Right lobe of liver (tissue), 6 donors: ENCODE data around the gene ITLN1. TPM values are rescaled to one million over a fixed set of nuclear protein-coding genes. Genes with fewer than 3 reads are reported as not detected.

ENCODE experiments used
- ATAC-seq, 4 donors: fragments of 200-7000 bp; cut with Tn5 transposase; one replicate each; pipeline ENCODE4 v1.9.1; 2020; ENCODE audit warnings: mild to moderate bottlenecking in 4 of 4, moderate library complexity in 4 of 4
- DNase-seq, 3 donors: peaks; one replicate each; pipeline ENCODE4 v3.0.0-alpha.2; 2020
- H3K27ac ChIP-seq, 3 donors: fragments of 200-600 bp; one replicate each; pipeline ENCODE4 v1.8.0; 2022
- H3K27me3 ChIP-seq, 2 donors: fragments of 200-600 bp; one replicate each; pipeline ENCODE4 v1.8.0; 2022
- H3K36me3 ChIP-seq, 4 donors: fragments of 200-600 bp; sonication (generic) in 1 of 4; one replicate each; pipeline versions ENCODE4 v1.5.1 to v1.8.0; 2017 to 2022; ENCODE audit warnings: control low read depth in 1 of 4
- H3K4me1 ChIP-seq, 4 donors: fragments of 200-600 bp; sonication (generic) in 1 of 4; one replicate each; pipeline versions ENCODE4 v1.5.1 to v1.8.0; 2017 to 2022; ENCODE audit warnings: control low read depth in 1 of 4
- H3K4me3 ChIP-seq, 3 donors: fragments of 200-600 bp; one replicate each; pipeline ENCODE4 v1.8.0; 2022
- H3K9me3 ChIP-seq, 4 donors: fragments of 200-600 bp; sonication (generic) in 1 of 4; one replicate each; pipeline versions ENCODE4 v1.5.1 to v1.8.0; 2017 to 2022; ENCODE audit warnings: control low read depth in 1 of 4
- POLR2A ChIP-seq: fragments of 450-650 bp; IDR thresholded peaks from one replicate; pipeline ENCODE4 v1.6.1; 2017; ENCODE audit warnings: antibody characterized with exemption, mild to moderate bottlenecking
- WGBS: methylation state at CpG from one replicate; pipeline ENCODE4 v1.1.6; 2018; ENCODE audit warnings: low coverage, low lambda C conversion rate; ENCODE audit not compliant: insufficient coverage; ENCODE audit errors: missing lambda C conversion rate; 5-methylcytosine and 5-hydroxymethylcytosine counted together
- intact Hi-C, 2 donors: fragments of 100-400 bp; cut with DNase I; formaldehyde crosslinking; loops; one replicate each; pipeline versions ENCODE4 v1.11.2 to v1.14.1; 2022
- total RNA-seq, 6 experiments: library from RNA; depleted of rRNA in 2 of 6; stranded (reverse); fragments of >200 nt in 2 of 6; fragmentation: NEBNext Ultra II Directional in 3 of 6; extraction: Animal tissue kit (Norgen Biotek cat#: 25700) in 3 of 6; gene quantifications; one replicate each; pipeline versions ENCODE4 v1.1.0 to v1.2.4, GENCODE V29; 2016 to 2023
- TF ChIP-seq, protein P1 (sequence below), 4 donors: fragments of 200-600 bp in 3 of 4; fragments of 450-650 bp in 1 of 4; IDR thresholded peaks; one replicate each; pipeline versions ENCODE4 v1.5.1 to v1.8.0; 2016 to 2022; ENCODE audit warnings: antibody characterized with exemption in 4 of 4, mild to moderate bottlenecking in 2 of 4
- donor health status: DM: no; HTN: yes; CAD: no.
- donor health status: DM: no; HTN: no; CAD: no.
- donor health status: DM: no; HTN: no; CAD: no.
- donor health status: DM: no; HTN: yes; CAD: no.
- donor health status: DM: no; HTN: yes; CAD: no.

Gene ITLN1
- total RNA-seq, 6 experiments from 2014 or later: 0.90 to 5.1 (median 2.4) TPM; not detected in 1

DNA sequence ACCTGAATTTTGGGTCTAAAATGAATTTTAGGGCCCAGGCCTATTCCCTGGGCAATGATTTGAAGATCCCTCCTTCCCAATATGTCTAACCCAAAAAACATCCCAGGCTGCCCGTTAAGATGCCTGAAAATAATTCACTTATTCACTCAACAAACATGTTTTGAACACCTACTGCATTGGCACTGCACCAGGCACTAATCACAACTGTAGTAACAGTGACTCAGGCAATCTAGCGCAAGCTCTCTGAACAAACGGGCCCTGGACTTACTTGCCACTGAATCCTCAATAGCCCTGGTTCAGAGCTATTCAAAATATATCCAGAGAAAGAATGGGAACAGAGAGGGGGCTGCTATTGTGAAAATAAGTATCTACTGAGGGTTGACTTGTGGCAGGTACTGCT lies 26.5 kb downstream of the ITLN1 start:
- Histone ChIP-seq H3K4me1 (peaks cover 0 to 9% (median 3%) of the 10 kb centered on the region in 4 donors), H3K9me3 (no peaks in the 10 kb centered on the region), H3K4me3 (no peak overlapping the region), H3K27ac (no peak overlapping the region), H3K36me3 (no peaks in the 10 kb centered on the region), H3K27me3 (no peaks in the 10 kb centered on the region)
- no peak for DNase-seq
- intact Hi-C loops: no loop called here
- TF ChIP-seq, protein P1, sequence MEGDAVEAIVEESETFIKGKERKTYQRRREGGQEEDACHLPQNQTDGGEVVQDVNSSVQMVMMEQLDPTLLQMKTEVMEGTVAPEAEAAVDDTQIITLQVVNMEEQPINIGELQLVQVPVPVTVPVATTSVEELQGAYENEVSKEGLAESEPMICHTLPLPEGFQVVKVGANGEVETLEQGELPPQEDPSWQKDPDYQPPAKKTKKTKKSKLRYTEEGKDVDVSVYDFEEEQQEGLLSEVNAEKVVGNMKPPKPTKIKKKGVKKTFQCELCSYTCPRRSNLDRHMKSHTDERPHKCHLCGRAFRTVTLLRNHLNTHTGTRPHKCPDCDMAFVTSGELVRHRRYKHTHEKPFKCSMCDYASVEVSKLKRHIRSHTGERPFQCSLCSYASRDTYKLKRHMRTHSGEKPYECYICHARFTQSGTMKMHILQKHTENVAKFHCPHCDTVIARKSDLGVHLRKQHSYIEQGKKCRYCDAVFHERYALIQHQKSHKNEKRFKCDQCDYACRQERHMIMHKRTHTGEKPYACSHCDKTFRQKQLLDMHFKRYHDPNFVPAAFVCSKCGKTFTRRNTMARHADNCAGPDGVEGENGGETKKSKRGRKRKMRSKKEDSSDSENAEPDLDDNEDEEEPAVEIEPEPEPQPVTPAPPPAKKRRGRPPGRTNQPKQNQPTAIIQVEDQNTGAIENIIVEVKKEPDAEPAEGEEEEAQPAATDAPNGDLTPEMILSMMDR (IDR thresholded peaks at IDR 0.05): no peak
- TF ChIP-seq POLR2A: no peak
- 61% methylated on average over 2 of the region's 3 CpGs for WGBS
- no peak for ATAC-seq

DNA sequence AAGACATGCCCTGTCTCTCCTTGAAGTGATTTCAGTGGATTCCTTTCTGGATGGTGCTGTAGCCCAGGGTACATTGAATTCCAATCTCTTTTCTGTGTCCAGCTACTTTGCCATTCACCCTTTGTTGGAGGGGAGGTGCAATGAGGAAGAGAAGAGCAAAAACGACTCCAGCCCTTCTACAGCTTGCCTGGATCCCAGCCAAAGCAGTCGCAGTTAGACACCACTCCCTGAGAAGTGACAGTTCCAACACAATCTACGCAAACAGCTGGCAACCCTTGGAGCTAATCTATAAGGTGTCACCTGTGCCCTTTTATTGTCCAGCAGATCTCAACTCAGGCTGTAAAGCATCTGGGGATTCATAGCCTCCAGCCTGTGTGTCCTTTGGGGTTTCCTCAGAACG lies 26.9 kb downstream of the ITLN1 start:
- intact Hi-C loops: no loop called here
- 35% methylated on average over 4 of the region's 4 CpGs for WGBS
- no peaks in the 10 kb centered on the region for H3K36me3 ChIP-seq
- ATAC-seq (no peak), DNase-seq (no peak)
- no peak overlapping the region for H3K27ac ChIP-seq
- peaks cover 0 to 9% (median 3%) of the 10 kb centered on the region in 4 donors for H3K4me1 ChIP-seq
- no peaks in the 10 kb centered on the region for H3K9me3 ChIP-seq
- no peak for TF ChIP-seq POLR2A
- TF ChIP-seq, protein P1 (IDR thresholded peaks at IDR 0.05): no peak
- no peaks in the 10 kb centered on the region for H3K27me3 ChIP-seq
- no peak overlapping the region for H3K4me3 ChIP-seq

DNA sequence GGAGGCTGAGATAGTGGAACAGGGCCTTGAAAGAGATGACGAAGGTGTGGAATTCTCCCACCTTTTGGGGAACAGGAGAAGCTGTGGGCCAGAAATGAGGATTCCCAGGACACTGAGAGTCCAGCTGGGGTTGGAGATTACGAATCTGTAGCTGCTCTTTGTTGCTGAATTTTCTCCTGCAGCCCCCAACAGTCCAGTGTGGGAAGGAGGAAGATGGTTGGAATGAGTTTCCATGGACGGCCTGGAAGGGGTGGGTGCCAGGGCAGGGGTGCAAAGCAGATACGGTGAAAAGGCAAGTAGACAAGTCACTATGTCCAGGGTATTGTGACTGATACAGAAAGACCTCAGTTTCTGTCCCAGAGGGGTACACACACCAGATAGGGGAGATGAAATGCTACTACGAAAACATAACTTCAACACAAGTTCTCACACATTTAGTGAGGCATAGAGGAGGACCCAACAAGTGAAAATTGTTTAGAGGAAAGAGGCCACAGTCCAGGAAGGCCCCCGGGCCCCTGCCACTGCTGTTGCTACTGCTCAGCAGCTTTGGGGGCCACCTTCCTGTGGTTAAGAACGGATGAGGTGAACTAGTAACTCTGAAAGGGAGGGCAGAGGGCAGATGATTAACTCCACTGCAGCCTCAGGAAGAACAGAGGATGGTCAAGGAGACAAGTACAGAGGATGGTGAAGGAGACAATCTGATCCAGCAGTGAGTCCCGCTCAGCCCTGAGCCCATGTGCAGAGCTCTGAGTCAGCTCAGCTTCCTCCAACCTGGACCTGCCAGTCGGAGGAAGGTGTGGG lies 29.6 kb downstream of the ITLN1 start:
- DNase-seq: no peak
- peaks cover 0 to under 1% (median 0%) of the 10 kb centered on the region in 4 donors for H3K4me1 ChIP-seq
- TF ChIP-seq, protein P1 (IDR thresholded peaks at IDR 0.05): no peak
- no peak for TF ChIP-seq POLR2A
- H3K4me3 ChIP-seq: no peak overlapping the region
- no peaks in the 10 kb centered on the region for H3K27me3 ChIP-seq
- no peaks in the 10 kb centered on the region for H3K9me3 ChIP-seq
- no peaks in the 10 kb centered on the region for H3K36me3 ChIP-seq
- 57% methylated on average over 8 of the region's 9 CpGs for WGBS
- peak in 3 of 4 donors; percentile 31 to 39 (median 36) for ATAC-seq
- no peak overlapping the region for H3K27ac ChIP-seq
- intact Hi-C loops: no loop called here

DNA sequence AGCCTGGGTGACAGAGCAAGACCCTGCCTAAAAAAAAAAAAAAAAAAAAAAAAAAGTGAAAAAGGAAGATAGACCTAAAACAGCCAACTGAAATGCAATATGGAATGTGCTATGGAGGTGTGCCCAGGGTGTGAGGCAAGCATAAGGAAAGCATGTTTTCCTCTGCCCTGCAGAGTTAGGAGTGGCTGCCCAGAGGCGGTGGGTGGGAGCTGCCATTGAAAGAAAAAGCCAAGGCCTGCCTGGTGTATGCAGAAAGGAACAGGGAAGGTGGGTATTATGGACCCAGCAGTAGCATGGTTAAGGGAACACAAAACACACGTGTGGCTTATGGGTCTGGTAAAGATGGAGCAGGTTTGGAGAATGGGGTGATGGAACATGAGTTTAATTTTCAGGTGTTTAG lies 31.2 kb downstream of the ITLN1 start:
- Histone ChIP-seq H3K27ac (no peak overlapping the region), H3K4me3 (no peak overlapping the region), H3K27me3 (no peaks in the 10 kb centered on the region), H3K36me3 (no peaks in the 10 kb centered on the region), H3K4me1 (no peaks in the 10 kb centered on the region), H3K9me3 (no peaks in the 10 kb centered on the region)
- DNase-seq (no peak), ATAC-seq (no peak)
- TF ChIP-seq, protein P1 (IDR thresholded peaks at IDR 0.05): no peak
- no peak for TF ChIP-seq POLR2A
- 100% methylated on average over 2 of the region's 2 CpGs for WGBS
- intact Hi-C loops: no loop called here
